CD14-positive monocyte (primary cell): ENCODE results near the gene GNB5. TPM values are rescaled to one million over a fixed set of nuclear protein-coding genes. Genes with fewer than 3 reads are reported as not detected.

Source experiments
- DNase-seq, 3 donors: peaks; one replicate each; pipeline ENCODE4 v3.0.0-alpha.2; 2011 to 2022
- H2AFZ ChIP-seq: 2 replicates; pipeline ENCODE4 v1.6.0; 2012; ENCODE audit warnings: mild to moderate bottlenecking, low read depth, low read length, inconsistent platforms; ENCODE audit not compliant: insufficient read depth, poor library complexity, severe bottlenecking
- H3K27ac ChIP-seq, 2 donors: 1 replicate in 1 of 2; 2 replicates in 1 of 2; pipeline ENCODE4 v1.5.1; 2012 to 2013; ENCODE audit warnings: low read length in 2 of 2, control low read depth in 1 of 2, inconsistent platforms in 1 of 2, low read depth in 1 of 2, mild to moderate bottlenecking in 1 of 2
- H3K27me3 ChIP-seq, 2 donors: one replicate each; pipeline versions ENCODE4 v1.6.0 to v1.6.1; 2011 to 2013; ENCODE audit warnings: low read length in 2 of 2; ENCODE audit not compliant: control insufficient read depth in 2 of 2, insufficient read depth in 2 of 2
- H3K36me3 ChIP-seq, 2 donors: replicated peaks in 1 of 2; 1 replicate in 1 of 2; 2 replicates in 1 of 2; pipeline versions ENCODE4 v1.5.1 to v1.6.1; 2012 to 2013; ENCODE audit warnings: low read length in 2 of 2, control low read depth in 1 of 2, inconsistent platforms in 1 of 2, mild to moderate bottlenecking in 1 of 2; ENCODE audit not compliant: insufficient read depth in 2 of 2, control insufficient read depth in 1 of 2
- H3K4me1 ChIP-seq, 2 donors: 1 replicate in 1 of 2; 2 replicates in 1 of 2; pipeline versions ENCODE4 v1.5.1 to v1.6.1; 2012 to 2013; ENCODE audit warnings: low read length in 2 of 2, control low read depth in 1 of 2, inconsistent platforms in 1 of 2, mild to moderate bottlenecking in 1 of 2, moderate library complexity in 1 of 2; ENCODE audit not compliant: insufficient read depth in 2 of 2, control insufficient read depth in 1 of 2
- H3K4me2 ChIP-seq: replicated peaks from 2 replicates; pipeline ENCODE3; 2012; ENCODE audit warnings: low read length, moderate library complexity, mild to moderate bottlenecking; ENCODE audit not compliant: poor library complexity, severe bottlenecking; ENCODE audit errors: extremely low read depth
- H3K4me3 ChIP-seq, 3 experiments: fragments of 200-600 bp in 1 of 3; sonication (generic) in 1 of 3; replicated peaks in 1 of 3; 1 replicate in 2 of 3; 2 replicates in 1 of 3; pipeline ENCODE4 v1.5.1; 2011 to 2013; ENCODE audit warnings: low read length in 3 of 3, mild to moderate bottlenecking in 3 of 3, control low read depth in 2 of 3, low read depth in 2 of 3, inconsistent platforms in 1 of 3, moderate library complexity in 1 of 3
- H3K79me2 ChIP-seq: 2 replicates; pipeline ENCODE4 v1.6.0; 2012; ENCODE audit warnings: mild to moderate bottlenecking, control low read depth, inconsistent platforms, low read length, moderate library complexity; ENCODE audit not compliant: insufficient read depth
- H3K9ac ChIP-seq: 2 replicates; pipeline ENCODE4 v1.6.0; 2017; ENCODE audit warnings: low read length, mild to moderate bottlenecking; ENCODE audit not compliant: insufficient read depth, poor library complexity, severe bottlenecking
- H3K9me3 ChIP-seq, 2 donors: replicated peaks in 1 of 2; 1 replicate in 1 of 2; 2 replicates in 1 of 2; pipeline versions ENCODE4 v1.5.1 to v1.6.1; 2012 to 2013; ENCODE audit warnings: low read length in 2 of 2, control low read depth in 1 of 2; ENCODE audit not compliant: control insufficient read depth in 1 of 2, insufficient read depth in 1 of 2
- H4K20me1 ChIP-seq: 2 replicates; pipeline ENCODE4 v1.6.0; 2012; ENCODE audit warnings: mild to moderate bottlenecking, low read length, control low read depth, moderate library complexity; ENCODE audit not compliant: insufficient read depth
- H3K27ac Mint-ChIP-seq, 7 donors: one replicate each; pipeline ENCODE4 v1.8.0; 2020; ENCODE audit warnings: mild to moderate bottlenecking in 7 of 7, mixed read lengths in 7 of 7, moderate library complexity in 6 of 7, inconsistent platforms in 2 of 7
- H3K27me3 Mint-ChIP-seq, 3 donors: one replicate each; pipeline ENCODE4 v1.8.0; 2021 to 2022; ENCODE audit warnings: low read depth in 3 of 3, mild to moderate bottlenecking in 3 of 3, mixed read lengths in 3 of 3, moderate library complexity in 3 of 3, inconsistent platforms in 1 of 3
- H3K36me3 Mint-ChIP-seq, 2 donors: one replicate each; pipeline ENCODE4 v1.8.0; 2020; ENCODE audit warnings: mixed read lengths in 2 of 2, inconsistent platforms in 1 of 2, mild to moderate bottlenecking in 1 of 2
- H3K4me1 Mint-ChIP-seq: one replicate; pipeline ENCODE4 v1.8.0; 2020; ENCODE audit warnings: mild to moderate bottlenecking, mixed read lengths
- H3K4me3 Mint-ChIP-seq, 2 donors: one replicate each; pipeline ENCODE4 v1.8.0; 2020; ENCODE audit warnings: mild to moderate bottlenecking in 2 of 2, mixed read lengths in 2 of 2, moderate library complexity in 1 of 2
- H3K9me3 Mint-ChIP-seq, 7 donors: one replicate each; pipeline ENCODE4 v1.8.0; 2020 to 2022; ENCODE audit warnings: mixed read lengths in 7 of 7, mild to moderate bottlenecking in 6 of 7, moderate library complexity in 6 of 7, inconsistent platforms in 2 of 7
- WGBS: methylation state at CpG from one replicate; pipeline ENCODE4 v1.1.5; 2013; ENCODE audit warnings: missing lambda C conversion rate; ENCODE audit not compliant: insufficient coverage; 5-methylcytosine and 5-hydroxymethylcytosine counted together
- intact Hi-C, 2 donors: fragments of 100-400 bp; cut with micrococcal nuclease; formaldehyde crosslinking; loops; one replicate each; pipeline versions ENCODE4 v1.15.0 to v1.15.1; 2023
- polyA plus RNA-seq, 3 donors: library from polyadenylated mRNA; depleted of rRNA in 1 of 3; unstranded in 2 of 3; stranded (reverse) in 1 of 3; fragments of 300-500 nt in 2 of 3; fragments of >200 nt in 1 of 3; fragmentation: Illumina TruSeq in 2 of 3; gene quantifications; 1 replicate in 2 of 3; 2 replicates in 1 of 3; pipeline ENCODE4 v1.2.3, GENCODE V29; 2012 to 2021
- TF ChIP-seq, protein P1 (sequence below): fragments of 200-600 bp; IDR thresholded peaks from one replicate; pipeline ENCODE4 v1.8.0; 2022; ENCODE audit warnings: antibody characterized with exemption, mild to moderate bottlenecking

The GNB5 gene
- polyA plus RNA-seq, 3 donors = 3.1 to 5.4 (median 4.3) TPM

GRCh38 chr15:52200831-52201365, 9.7 kb upstream of the GNB5 start:
- H3K9me3 ChIP-seq = no peaks in the 10 kb centered on the region
- H4K20me1 ChIP-seq = no peaks in the 10 kb centered on the region
- H2AFZ ChIP-seq = no peak overlapping the region
- H3K4me3 ChIP-seq = no peak overlapping the region
- no peaks in the 10 kb centered on the region for H3K27me3 ChIP-seq
- DNase-seq = no peak
- Mint-ChIP-seq H3K4me1 (no peaks in the 10 kb centered on the region), H3K36me3 (no peaks in the 10 kb centered on the region), H3K4me3 (no peak overlapping the region), H3K9me3 (no peaks in the 10 kb centered on the region), H3K27me3 (no peaks in the 10 kb centered on the region), H3K27ac (no peak overlapping the region)
- H3K27ac ChIP-seq = no peak overlapping the region
- H3K9ac ChIP-seq = no peak overlapping the region
- intact Hi-C loops = no loop called here
- no peaks in the 10 kb centered on the region for H3K36me3 ChIP-seq
- H3K79me2 ChIP-seq = no peaks in the 10 kb centered on the region
- no peaks in the 10 kb centered on the region for H3K4me1 ChIP-seq
- TF ChIP-seq, protein P1, sequence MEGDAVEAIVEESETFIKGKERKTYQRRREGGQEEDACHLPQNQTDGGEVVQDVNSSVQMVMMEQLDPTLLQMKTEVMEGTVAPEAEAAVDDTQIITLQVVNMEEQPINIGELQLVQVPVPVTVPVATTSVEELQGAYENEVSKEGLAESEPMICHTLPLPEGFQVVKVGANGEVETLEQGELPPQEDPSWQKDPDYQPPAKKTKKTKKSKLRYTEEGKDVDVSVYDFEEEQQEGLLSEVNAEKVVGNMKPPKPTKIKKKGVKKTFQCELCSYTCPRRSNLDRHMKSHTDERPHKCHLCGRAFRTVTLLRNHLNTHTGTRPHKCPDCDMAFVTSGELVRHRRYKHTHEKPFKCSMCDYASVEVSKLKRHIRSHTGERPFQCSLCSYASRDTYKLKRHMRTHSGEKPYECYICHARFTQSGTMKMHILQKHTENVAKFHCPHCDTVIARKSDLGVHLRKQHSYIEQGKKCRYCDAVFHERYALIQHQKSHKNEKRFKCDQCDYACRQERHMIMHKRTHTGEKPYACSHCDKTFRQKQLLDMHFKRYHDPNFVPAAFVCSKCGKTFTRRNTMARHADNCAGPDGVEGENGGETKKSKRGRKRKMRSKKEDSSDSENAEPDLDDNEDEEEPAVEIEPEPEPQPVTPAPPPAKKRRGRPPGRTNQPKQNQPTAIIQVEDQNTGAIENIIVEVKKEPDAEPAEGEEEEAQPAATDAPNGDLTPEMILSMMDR = no peak
- WGBS = no CpG with 5 or more reads among the region's 1 CpG
- no peak overlapping the region for H3K4me2 ChIP-seq

DNA sequence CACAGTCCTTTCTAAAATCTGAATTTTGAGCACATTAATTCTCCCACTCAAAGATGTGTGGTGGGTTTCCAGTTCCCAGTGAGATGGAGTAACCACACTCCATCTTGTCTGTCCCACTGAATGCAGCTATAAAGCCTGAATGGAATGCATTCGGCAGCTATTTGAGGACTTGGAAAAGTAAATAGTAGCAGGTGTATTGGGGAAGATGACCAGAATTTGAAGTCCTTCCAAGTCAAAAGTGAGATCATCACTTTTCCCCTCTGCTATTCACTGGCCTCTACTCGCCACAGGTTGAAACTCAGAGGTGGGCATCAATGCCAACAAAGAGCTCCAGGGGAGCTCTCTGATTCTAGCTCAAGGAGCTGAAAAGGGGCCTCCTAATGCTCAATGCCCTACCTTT, 8.1 kb upstream of the GNB5 start:
- Histone ChIP-seq H3K4me1 (no peaks in the 10 kb centered on the region), H2AFZ (no peak overlapping the region), H4K20me1 (no peaks in the 10 kb centered on the region), H3K4me3 (no peak overlapping the region), H3K36me3 (no peaks in the 10 kb centered on the region), H3K27ac (no peak overlapping the region), H3K79me2 (no peaks in the 10 kb centered on the region), H3K9ac (no peak overlapping the region), H3K4me2 (no peak overlapping the region), H3K9me3 (no peaks in the 10 kb centered on the region), H3K27me3 (no peaks in the 10 kb centered on the region)
- no peaks in the 10 kb centered on the region for H3K36me3 Mint-ChIP-seq
- H3K4me1 Mint-ChIP-seq = no peaks in the 10 kb centered on the region
- no peak overlapping the region for H3K4me3 Mint-ChIP-seq
- H3K27me3 Mint-ChIP-seq = no peaks in the 10 kb centered on the region
- no peak for DNase-seq
- intact Hi-C loops = no loop called here
- TF ChIP-seq, protein P1 = no peak
- H3K9me3 Mint-ChIP-seq = no peaks in the 10 kb centered on the region
- no peak overlapping the region for H3K27ac Mint-ChIP-seq
- no CpG with 5 or more reads among the region's 2 CpGs for WGBS
